GM12801 (cell line): ENCODE measurements around the gene CAMK2G.

Experiments
- TF ChIP-seq, protein P1 (sequence below): IDR thresholded peaks from one replicate; pipeline ENCODE4 v1.5.1; 2011; ENCODE audit warnings: control low read depth; ENCODE audit not compliant: insufficient read length; ENCODE audit errors: extremely low read depth

The CAMK2G gene

GRCh38 chr10:73762915-73763314 lies 111.4 kb downstream of the CAMK2G start:
- TF ChIP-seq, protein P1, sequence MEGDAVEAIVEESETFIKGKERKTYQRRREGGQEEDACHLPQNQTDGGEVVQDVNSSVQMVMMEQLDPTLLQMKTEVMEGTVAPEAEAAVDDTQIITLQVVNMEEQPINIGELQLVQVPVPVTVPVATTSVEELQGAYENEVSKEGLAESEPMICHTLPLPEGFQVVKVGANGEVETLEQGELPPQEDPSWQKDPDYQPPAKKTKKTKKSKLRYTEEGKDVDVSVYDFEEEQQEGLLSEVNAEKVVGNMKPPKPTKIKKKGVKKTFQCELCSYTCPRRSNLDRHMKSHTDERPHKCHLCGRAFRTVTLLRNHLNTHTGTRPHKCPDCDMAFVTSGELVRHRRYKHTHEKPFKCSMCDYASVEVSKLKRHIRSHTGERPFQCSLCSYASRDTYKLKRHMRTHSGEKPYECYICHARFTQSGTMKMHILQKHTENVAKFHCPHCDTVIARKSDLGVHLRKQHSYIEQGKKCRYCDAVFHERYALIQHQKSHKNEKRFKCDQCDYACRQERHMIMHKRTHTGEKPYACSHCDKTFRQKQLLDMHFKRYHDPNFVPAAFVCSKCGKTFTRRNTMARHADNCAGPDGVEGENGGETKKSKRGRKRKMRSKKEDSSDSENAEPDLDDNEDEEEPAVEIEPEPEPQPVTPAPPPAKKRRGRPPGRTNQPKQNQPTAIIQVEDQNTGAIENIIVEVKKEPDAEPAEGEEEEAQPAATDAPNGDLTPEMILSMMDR = no peak
